Measurements from ENCODE around the gene STARD5.

The STARD5 gene

DNA sequence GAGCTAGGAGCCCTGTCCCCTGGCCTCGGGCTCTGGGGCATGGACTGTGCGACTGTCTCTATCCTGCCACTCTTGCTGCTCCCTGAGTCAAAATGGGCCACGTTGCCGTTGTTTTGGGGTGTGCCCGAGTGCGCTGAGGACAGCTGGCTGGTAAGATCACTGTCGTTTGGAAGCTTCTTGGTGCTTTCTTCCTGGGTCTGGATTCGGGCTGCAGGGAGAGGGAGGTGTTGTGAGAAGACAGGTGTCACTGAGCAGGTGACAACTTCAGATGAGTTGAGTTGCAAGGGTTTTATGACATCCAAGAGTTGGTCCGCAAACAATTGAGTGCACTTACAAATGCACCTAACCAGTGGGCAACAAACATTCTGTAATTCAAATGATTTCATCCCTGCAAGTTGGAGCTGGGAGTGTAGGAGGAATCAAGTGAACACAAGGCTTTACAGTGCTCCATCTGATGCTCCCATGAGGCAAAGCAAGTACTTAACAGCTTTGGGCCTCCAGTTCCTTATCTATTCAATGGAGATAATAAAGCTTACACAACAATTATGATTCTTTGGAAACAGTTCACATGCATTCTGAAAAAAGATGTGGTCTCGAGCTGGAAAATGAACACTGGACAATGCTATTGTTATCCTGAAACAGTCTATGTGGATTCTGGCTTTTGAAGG lies 11.0 kb upstream of the STARD5 start:
- Histone ChIP-seq H3K27ac (replicated peaks) (no peak overlapping the region), H3K4me3 (replicated peaks; ENCODE audit: insufficient read depth, low read length) (no peak overlapping the region), H3K27me3 (ENCODE audit: insufficient read depth, poor library complexity, severe bottlenecking) (no peaks in the 10 kb centered on the region)
- no peak for DNase-seq (ENCODE audit: low read depth in 1 of 2, low spot score in 1 of 2)
- TF ChIP-seq, protein P1, sequence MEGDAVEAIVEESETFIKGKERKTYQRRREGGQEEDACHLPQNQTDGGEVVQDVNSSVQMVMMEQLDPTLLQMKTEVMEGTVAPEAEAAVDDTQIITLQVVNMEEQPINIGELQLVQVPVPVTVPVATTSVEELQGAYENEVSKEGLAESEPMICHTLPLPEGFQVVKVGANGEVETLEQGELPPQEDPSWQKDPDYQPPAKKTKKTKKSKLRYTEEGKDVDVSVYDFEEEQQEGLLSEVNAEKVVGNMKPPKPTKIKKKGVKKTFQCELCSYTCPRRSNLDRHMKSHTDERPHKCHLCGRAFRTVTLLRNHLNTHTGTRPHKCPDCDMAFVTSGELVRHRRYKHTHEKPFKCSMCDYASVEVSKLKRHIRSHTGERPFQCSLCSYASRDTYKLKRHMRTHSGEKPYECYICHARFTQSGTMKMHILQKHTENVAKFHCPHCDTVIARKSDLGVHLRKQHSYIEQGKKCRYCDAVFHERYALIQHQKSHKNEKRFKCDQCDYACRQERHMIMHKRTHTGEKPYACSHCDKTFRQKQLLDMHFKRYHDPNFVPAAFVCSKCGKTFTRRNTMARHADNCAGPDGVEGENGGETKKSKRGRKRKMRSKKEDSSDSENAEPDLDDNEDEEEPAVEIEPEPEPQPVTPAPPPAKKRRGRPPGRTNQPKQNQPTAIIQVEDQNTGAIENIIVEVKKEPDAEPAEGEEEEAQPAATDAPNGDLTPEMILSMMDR (IDR thresholded peaks at IDR 0.05; ENCODE audit: insufficient read depth, low read length): no peak
- TF ChIP-seq SPI1 (IDR thresholded peaks at IDR 0.05; ENCODE audit: borderline replicate concordance, low read depth) (no peak), POLR2AphosphoS5 (IDR thresholded peaks at IDR 0.05; ENCODE audit: low read depth) (no peak), GABPA (IDR thresholded peaks at IDR 0.05; ENCODE audit: low read depth) (no peak)
- TF ChIP-seq, protein P2, sequence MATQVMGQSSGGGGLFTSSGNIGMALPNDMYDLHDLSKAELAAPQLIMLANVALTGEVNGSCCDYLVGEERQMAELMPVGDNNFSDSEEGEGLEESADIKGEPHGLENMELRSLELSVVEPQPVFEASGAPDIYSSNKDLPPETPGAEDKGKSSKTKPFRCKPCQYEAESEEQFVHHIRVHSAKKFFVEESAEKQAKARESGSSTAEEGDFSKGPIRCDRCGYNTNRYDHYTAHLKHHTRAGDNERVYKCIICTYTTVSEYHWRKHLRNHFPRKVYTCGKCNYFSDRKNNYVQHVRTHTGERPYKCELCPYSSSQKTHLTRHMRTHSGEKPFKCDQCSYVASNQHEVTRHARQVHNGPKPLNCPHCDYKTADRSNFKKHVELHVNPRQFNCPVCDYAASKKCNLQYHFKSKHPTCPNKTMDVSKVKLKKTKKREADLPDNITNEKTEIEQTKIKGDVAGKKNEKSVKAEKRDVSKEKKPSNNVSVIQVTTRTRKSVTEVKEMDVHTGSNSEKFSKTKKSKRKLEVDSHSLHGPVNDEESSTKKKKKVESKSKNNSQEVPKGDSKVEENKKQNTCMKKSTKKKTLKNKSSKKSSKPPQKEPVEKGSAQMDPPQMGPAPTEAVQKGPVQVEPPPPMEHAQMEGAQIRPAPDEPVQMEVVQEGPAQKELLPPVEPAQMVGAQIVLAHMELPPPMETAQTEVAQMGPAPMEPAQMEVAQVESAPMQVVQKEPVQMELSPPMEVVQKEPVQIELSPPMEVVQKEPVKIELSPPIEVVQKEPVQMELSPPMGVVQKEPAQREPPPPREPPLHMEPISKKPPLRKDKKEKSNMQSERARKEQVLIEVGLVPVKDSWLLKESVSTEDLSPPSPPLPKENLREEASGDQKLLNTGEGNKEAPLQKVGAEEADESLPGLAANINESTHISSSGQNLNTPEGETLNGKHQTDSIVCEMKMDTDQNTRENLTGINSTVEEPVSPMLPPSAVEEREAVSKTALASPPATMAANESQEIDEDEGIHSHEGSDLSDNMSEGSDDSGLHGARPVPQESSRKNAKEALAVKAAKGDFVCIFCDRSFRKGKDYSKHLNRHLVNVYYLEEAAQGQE (IDR thresholded peaks at IDR 0.05; ENCODE audit: insufficient replicate concordance, low read depth): no peak

DNA sequence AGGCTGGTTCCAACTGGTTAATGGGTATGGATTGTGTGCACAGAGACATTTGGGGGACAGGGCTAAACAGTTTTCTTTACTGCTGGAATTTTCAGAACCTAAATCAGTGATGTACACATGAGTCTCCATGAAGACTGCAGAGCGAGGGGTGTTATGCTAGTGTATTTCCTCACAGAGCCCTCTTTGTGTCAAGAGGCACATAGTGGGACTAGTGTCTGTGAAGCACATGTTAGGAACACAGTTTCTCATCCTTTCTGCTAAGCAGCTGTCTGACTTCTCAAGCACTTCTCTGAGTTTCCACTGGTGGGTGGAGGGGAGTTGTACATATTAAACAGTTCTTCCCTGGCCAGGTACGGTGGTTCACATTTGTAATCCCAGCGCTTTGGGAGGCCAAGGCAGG lies 9.4 kb upstream of the STARD5 start:
- DNase-seq (ENCODE audit: low read depth in 1 of 2, low spot score in 1 of 2): no peak
- no peak overlapping the region for H3K4me3 ChIP-seq (replicated peaks; ENCODE audit: insufficient read depth, low read length)
- no peak overlapping the region for H3K27ac ChIP-seq (replicated peaks)
- H3K27me3 ChIP-seq (ENCODE audit: insufficient read depth, poor library complexity, severe bottlenecking): no peaks in the 10 kb centered on the region
- TF ChIP-seq, protein P2 (IDR thresholded peaks at IDR 0.05; ENCODE audit: insufficient replicate concordance, low read depth): no peak
- TF ChIP-seq GABPA (IDR thresholded peaks at IDR 0.05; ENCODE audit: low read depth): no peak
- TF ChIP-seq, protein P1 (IDR thresholded peaks at IDR 0.05; ENCODE audit: insufficient read depth, low read length): no peak
- TF ChIP-seq SPI1 (IDR thresholded peaks at IDR 0.05; ENCODE audit: borderline replicate concordance, low read depth): no peak
- no peak for TF ChIP-seq POLR2AphosphoS5 (IDR thresholded peaks at IDR 0.05; ENCODE audit: low read depth)

DNA sequence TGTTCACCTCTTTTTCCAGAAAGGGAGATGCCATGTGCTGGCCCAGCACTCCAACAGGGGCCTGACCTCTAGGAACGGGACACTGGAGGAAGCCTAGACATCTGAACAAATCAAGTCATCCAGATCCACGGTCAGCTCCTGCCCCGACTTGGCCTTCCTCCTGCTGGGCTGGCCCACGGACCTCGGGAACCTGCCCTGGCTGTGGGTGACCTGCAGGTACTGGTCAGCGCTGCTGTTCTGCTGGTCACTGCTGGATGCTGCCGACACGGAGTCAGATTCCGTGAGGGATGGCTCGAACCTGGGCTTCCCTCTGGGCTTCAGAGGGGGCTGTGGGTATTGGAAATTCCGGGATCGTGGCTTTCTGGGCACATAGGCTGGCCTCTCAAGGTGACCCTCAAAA lies 8.4 kb upstream of the STARD5 start:
- Histone ChIP-seq H3K4me3 (replicated peaks; ENCODE audit: insufficient read depth, low read length) (no peak overlapping the region), H3K27ac (replicated peaks) (no peak overlapping the region), H3K27me3 (ENCODE audit: insufficient read depth, poor library complexity, severe bottlenecking) (no peaks in the 10 kb centered on the region)
- TF ChIP-seq, protein P2 (IDR thresholded peaks at IDR 0.05; ENCODE audit: insufficient replicate concordance, low read depth): no peak
- TF ChIP-seq GABPA (IDR thresholded peaks at IDR 0.05; ENCODE audit: low read depth) (no peak), SPI1 (IDR thresholded peaks at IDR 0.05; ENCODE audit: borderline replicate concordance, low read depth) (no peak), POLR2AphosphoS5 (IDR thresholded peaks at IDR 0.05; ENCODE audit: low read depth) (no peak)
- TF ChIP-seq, protein P1 (IDR thresholded peaks at IDR 0.05; ENCODE audit: insufficient read depth, low read length): no peak
- no peak for DNase-seq (ENCODE audit: low read depth in 1 of 2, low spot score in 1 of 2)

Data from HL-60 (cell line).